ENCODE results near the gene CACNA2D3.

CACNA2D3 gene

GRCh38 chr3:54213907-54214306, 91.6 kb downstream of the CACNA2D3 start:
- Histone ChIP-seq H3K4me1 (ENCODE audit: low read length) (no peaks in the 10 kb centered on the region), H3K36me3 (replicated peaks; ENCODE audit: insufficient read depth, low read length) (no peaks in the 10 kb centered on the region), H3K4me2 (ENCODE audit: low read depth, low read length) (no peak overlapping the region), H3K9ac (ENCODE audit: low read length) (no peak overlapping the region), H3K9me2 (replicated peaks; ENCODE audit: insufficient read depth, low read length) (no peaks in the 10 kb centered on the region), H3K27me3 (replicated peaks; ENCODE audit: insufficient read depth, low read length) (no peaks in the 10 kb centered on the region), H3K79me2 (ENCODE audit: low read length) (no peaks in the 10 kb centered on the region), H3F3A (ENCODE audit: insufficient read depth, low read length) (no peaks in the 10 kb centered on the region), H2AFZ (ENCODE audit: low read length) (no peak overlapping the region), H3K4me3 (ENCODE audit: low read length) (no peak overlapping the region), H3K27ac (ENCODE audit: low read length) (no peak overlapping the region), H4K20me1 (ENCODE audit: insufficient read depth, low read length) (no peaks in the 10 kb centered on the region), H3K9me3 (replicated peaks; ENCODE audit: insufficient read depth, low read length) (no peaks in the 10 kb centered on the region)
- TF ChIP-seq EZH2phosphoT487 (IDR thresholded peaks at IDR 0.05; ENCODE audit: low read length), result no peak
- TF ChIP-seq CTCF (IDR thresholded peaks at IDR 0.05; ENCODE audit: low read length), result no peak
- no peak for TF ChIP-seq EZH2 (optimal IDR thresholded peaks at IDR 0.05; ENCODE audit: low read depth, low read length)
- no peak for DNase-seq

DNA sequence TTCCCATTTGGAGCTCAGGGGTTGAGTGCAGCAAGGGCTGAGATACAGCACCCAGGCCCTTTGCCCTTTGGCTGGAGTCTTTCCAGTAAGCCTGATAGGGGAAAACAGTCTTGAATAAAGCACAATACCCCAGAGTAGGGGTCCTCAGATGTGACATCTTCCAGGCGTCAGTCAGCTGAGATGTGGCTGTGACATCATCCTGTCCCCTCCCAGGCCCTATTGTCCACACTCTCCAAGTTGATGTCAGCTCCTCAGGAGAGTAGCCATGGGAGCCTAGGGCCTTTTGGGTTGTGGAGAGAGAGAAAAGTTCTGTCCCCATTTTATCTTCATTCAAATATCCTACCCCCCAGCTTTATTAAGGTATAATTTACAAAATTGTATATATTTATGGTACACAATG, 92.5 kb downstream of the CACNA2D3 start:
- H3K9ac ChIP-seq (ENCODE audit: low read length), result no peak overlapping the region
- H3K27ac ChIP-seq (ENCODE audit: low read length), result no peak overlapping the region
- no peaks in the 10 kb centered on the region for H3K36me3 ChIP-seq (replicated peaks; ENCODE audit: insufficient read depth, low read length)
- no peaks in the 10 kb centered on the region for H3K79me2 ChIP-seq (ENCODE audit: low read length)
- no peaks in the 10 kb centered on the region for H3K9me2 ChIP-seq (replicated peaks; ENCODE audit: insufficient read depth, low read length)
- H3K4me3 ChIP-seq (ENCODE audit: low read length), result no peak overlapping the region
- no peak for DNase-seq
- TF ChIP-seq EZH2phosphoT487 (IDR thresholded peaks at IDR 0.05; ENCODE audit: low read length) (no peak), EZH2 (optimal IDR thresholded peaks at IDR 0.05; ENCODE audit: low read depth, low read length) (no peak), CTCF (IDR thresholded peaks at IDR 0.05; ENCODE audit: low read length) (no peak)
- no peaks in the 10 kb centered on the region for H3K9me3 ChIP-seq (replicated peaks; ENCODE audit: insufficient read depth, low read length)
- H2AFZ ChIP-seq (ENCODE audit: low read length), result no peak overlapping the region
- H3K4me2 ChIP-seq (ENCODE audit: low read depth, low read length), result no peak overlapping the region
- H3F3A ChIP-seq (ENCODE audit: insufficient read depth, low read length), result no peaks in the 10 kb centered on the region
- no peaks in the 10 kb centered on the region for H4K20me1 ChIP-seq (ENCODE audit: insufficient read depth, low read length)
- H3K27me3 ChIP-seq (replicated peaks; ENCODE audit: insufficient read depth, low read length), result no peaks in the 10 kb centered on the region
- no peaks in the 10 kb centered on the region for H3K4me1 ChIP-seq (ENCODE audit: low read length)

GRCh38 chr3:54215521-54215920, 93.2 kb downstream of the CACNA2D3 start:
- Histone ChIP-seq H3K4me2 (ENCODE audit: low read depth, low read length) (no peak overlapping the region), H2AFZ (ENCODE audit: low read length) (no peak overlapping the region), H3K4me3 (ENCODE audit: low read length) (no peak overlapping the region), H3K4me1 (ENCODE audit: low read length) (no peaks in the 10 kb centered on the region), H3K9me3 (replicated peaks; ENCODE audit: insufficient read depth, low read length) (no peaks in the 10 kb centered on the region), H3K27ac (ENCODE audit: low read length) (no peak overlapping the region), H3K9me2 (replicated peaks; ENCODE audit: insufficient read depth, low read length) (no peaks in the 10 kb centered on the region), H3K79me2 (ENCODE audit: low read length) (no peaks in the 10 kb centered on the region), H3K27me3 (replicated peaks; ENCODE audit: insufficient read depth, low read length) (no peaks in the 10 kb centered on the region), H4K20me1 (ENCODE audit: insufficient read depth, low read length) (no peaks in the 10 kb centered on the region), H3F3A (ENCODE audit: insufficient read depth, low read length) (no peaks in the 10 kb centered on the region), H3K9ac (ENCODE audit: low read length) (no peak overlapping the region), H3K36me3 (replicated peaks; ENCODE audit: insufficient read depth, low read length) (no peaks in the 10 kb centered on the region)
- no peak for DNase-seq
- no peak for TF ChIP-seq CTCF (IDR thresholded peaks at IDR 0.05; ENCODE audit: low read length)
- no peak for TF ChIP-seq EZH2phosphoT487 (IDR thresholded peaks at IDR 0.05; ENCODE audit: low read length)
- TF ChIP-seq EZH2 (optimal IDR thresholded peaks at IDR 0.05; ENCODE audit: low read depth, low read length), result no peak
